H4 (cell line): ENCODE results near the gene CAPRIN2. TPM values are rescaled to one million over a fixed set of nuclear protein-coding genes. Genes with fewer than 3 reads are reported as not detected.

Experiments used
- DNase-seq: peaks from one replicate; pipeline ENCODE4 v3.0.0-alpha.2; 2015; ENCODE audit warnings: low spot score
- total RNA-seq: library from RNA; depleted of rRNA; stranded (reverse); fragments of >200 nt; shearing (Covaris generic); gene quantifications from 2 replicates; pipeline ENCODE4 v1.2.3, GENCODE V29; 2014; rRNA removed

The CAPRIN2 gene
- total RNA-seq, 1 experiment from 2014 or later: 7.1 TPM

- no peak for DNase-seq
Observed at GRCh38 chr12:30701056-30701455, 53.7 kb downstream of the CAPRIN2 start.

DNA sequence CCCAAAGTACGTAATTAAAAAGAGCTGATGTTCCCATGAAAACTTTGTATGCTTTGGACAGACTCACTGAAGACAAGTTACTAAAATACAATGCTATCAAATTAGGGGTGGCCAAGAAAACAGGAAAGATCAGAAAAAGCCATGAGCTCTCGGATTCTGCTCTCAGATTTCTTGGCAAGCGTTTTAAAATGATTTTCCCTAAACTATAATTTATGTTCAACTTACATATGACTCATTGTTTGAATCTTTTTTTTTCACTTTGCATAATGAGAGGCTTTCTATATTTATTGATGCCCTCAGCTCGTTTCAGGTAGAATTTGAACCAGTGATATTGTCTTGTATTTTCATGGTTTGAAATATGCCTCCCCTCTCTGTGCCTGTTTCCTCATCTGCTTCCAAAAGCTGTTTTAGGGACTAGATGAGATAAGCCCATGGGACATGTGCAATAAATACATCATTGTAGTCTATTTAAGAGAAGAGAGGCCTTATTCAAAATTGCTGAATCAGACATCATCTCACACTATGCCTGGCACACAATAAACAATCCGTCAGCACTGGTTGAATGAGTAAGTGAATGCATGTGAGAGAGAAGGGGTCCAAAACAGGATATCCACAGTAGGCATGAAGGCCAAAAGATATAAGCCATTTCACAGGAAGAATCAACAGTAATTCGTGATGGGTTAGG is 54.4 kb downstream of the CAPRIN2 start:
- no peak for DNase-seq

DNA sequence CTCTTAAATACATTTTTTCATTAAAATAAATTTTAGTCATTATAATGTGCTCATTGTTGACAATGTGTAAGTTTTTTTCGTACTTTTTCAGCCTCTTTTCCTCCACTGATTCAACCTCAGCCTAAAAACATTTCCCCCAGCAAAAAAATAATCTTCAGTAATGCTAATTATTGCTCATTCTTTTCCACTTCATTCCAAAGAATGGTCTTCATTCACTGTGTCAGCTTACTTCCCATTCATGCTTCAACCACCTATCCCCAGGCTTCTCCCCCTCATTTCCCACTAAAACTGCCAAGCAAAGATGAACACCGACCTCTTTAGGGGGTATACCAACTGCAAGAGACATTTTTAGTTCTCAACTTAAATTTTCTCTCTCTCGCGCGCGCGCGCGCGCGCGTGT is 56.4 kb downstream of the CAPRIN2 start:
- no peak for DNase-seq

DNA sequence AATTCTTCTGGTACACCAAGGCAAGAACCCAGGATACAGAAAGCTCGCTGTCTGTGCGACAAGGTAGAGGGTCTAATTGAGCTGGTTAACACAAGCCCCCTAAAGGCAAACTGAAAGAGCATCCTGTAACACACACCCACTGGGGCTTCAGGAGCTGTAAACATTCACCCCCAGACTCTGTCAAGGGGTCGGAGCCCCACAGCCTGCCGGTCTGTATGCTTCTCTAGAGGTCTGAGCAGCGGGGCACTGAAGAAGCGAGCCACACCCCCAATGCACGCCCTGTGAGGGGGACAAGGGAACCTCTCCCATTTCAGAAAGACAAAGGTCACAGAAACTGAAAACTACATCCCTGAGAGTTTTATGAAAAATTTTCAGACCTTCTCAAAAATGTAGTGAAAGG is 57.8 kb downstream of the CAPRIN2 start:
- DNase-seq: no peak

- no peak for DNase-seq
Observed at GRCh38 chr12:30696486-30696885, 58.3 kb downstream of the CAPRIN2 start.

GRCh38 chr12:30696103-30696408 is 58.7 kb downstream of the CAPRIN2 start:
- DNase-seq: no peak

- peak; percentile 88 for DNase-seq
Observed at GRCh38 chr12:30695199-30696102, 59.3 kb downstream of the CAPRIN2 start, which contains the start of gene IPO8. IPO8 (minus strand) TSS chr12:30695869; CDS start chr12:30695647, 222 bp downstream.

- DNase-seq: peak; percentile 30
Observed at GRCh38 chr12:30694412-30695198, 60.1 kb downstream of the CAPRIN2 start.

DNA sequence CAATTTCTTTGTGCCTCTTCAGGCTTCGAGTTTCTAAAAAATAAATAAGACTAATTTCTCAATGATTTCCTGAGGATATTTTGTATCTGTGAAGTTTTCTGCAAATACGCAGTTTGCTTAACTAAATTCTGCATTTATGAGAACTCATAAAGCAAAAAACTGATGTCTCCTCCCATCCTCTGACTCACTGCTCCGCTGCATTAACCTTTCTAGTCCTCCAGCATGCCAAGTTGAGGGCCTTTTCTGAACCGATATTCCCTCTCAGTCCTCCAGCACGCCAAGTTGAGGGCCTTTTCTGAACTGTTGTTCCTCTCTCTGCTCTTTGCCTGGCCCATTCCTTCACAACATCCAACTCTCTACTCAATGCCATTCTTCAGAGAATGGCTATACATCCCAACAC is 62.3 kb downstream of the CAPRIN2 start:
- no peak for DNase-seq

DNA sequence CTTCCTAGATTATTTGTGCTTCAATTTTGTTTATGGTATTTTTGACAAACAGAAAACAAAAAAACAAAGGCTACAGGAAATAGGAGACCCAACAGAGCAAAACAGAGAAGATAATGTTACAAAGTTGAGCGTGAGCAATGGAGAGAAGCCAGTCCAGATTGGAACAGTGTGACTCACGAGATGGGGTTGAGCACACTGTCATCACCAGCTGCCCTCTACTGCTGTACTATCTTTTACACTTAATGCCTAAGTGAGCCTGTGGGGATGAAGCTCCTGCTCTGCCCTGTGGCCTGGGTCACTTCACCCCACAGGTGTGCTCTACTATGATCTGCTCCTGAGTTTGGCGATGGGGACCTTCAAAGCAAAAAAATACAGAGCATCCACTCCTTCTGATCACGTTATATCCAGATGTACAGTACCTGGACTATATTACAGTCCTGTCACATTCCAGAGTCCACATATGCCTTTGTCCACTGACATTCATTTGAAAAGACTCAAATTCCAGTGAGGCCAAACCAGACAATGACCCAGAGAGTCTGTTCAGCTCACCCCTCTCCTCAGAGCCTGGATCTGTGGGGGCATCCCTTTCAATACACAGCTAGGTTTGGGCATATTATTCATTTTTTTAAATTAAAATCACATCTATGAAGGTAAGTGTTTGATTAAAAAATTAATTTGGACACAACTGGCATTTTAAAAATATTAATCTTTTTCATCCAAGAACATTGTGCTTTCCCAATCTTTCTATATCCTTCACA is 63.5 kb downstream of the CAPRIN2 start:
- DNase-seq: peak; percentile 53

DNA sequence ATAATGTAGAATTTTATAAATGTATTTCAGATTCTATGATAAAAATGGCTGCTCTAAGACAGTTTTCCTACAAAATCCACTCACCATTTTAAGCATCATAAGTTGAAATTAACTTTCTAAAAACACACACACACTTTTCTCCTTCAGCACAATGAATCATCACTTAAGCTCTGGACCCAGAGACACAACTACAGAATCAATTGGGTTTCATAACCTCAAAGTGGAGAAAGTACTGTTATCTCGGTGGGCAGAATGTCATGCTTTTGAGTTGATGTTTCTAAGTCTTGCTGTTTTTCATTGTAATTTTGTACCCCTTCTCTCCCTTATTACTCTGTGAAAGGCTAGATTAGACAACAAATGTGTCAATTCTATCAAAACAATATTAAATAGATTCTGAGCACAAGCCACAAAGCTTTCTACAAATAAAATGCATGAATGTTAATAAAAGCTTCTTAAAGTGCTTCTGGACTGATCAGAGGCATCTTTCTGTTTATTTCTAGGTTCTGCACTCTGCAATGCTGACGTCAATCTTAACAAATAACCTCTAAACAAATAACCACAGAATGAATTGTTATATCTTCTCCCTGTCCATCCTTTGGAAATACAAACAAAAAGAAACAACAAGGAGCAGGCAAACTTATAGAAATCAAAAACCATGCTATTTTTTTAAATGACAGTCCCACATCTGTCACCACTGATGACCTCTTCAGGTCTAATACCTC is 67.3 kb downstream of the CAPRIN2 start:
- no peak for DNase-seq

DNA sequence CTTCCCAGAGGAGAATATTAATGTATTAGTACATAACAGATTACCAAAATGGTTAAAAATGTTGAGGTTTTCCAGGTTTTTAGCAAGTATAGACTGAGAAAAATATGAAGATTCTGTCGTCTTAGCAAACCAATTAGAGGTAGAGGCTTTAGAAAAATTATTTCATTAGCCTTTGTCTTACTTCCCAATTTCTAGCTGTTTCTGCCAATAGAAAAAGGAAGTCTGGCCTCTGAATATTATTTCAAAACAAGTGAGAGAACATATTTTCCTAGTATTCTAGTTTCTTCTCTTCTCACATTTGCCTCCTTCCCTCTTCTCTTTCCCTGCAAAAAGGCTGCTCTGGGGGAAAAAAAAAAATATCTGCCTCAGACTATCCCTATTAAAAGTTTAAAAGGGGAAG is 75.5 kb downstream of the CAPRIN2 start:
- no peak for DNase-seq

GRCh38 chr12:30678221-30678620 is 76.5 kb downstream of the CAPRIN2 start:
- DNase-seq: no peak

GRCh38 chr12:30661210-30661609 is 93.5 kb downstream of the CAPRIN2 start:
- no peak for DNase-seq

Other genes with a start within 250 kb of the CAPRIN2 start
- 9.1 and 13.7 TPM in 2 replicates for gene IPO8, start 59.1 kb downstream of the CAPRIN2 start, total RNA-seq
- 0.70 and 1.8 TPM in 2 replicates for gene TSPAN11, start 171.8 kb upstream of the CAPRIN2 start, total RNA-seq